ENCODE measurements around the gene CCDC33. TPM values are rescaled to one million over a fixed set of nuclear protein-coding genes. Genes with fewer than 3 reads are reported as not detected.

Gene CCDC33
- total and polyA plus RNA-seq, 12 donors: not detected

- Histone ChIP-seq H3K9me3 (no peaks in the 10 kb centered on the region), H3K36me3 (no peaks in the 10 kb centered on the region), H3K27me3 (no peaks in the 10 kb centered on the region), H3K4me3 (no peak overlapping the region), H3K27ac (no peak overlapping the region), H3K4me1 (peaks cover 8 to 44% (median 28%) of the 10 kb centered on the region in 9 donors)
- peak; percentile 84 to 86 for DNase-seq
- intact Hi-C loops (cut with DNase I): loop anchor here (1.0 to 10.0 kb wide), 9 partner anchors 55 to 385 kb away; no protein-coding TSS in a partner anchor
- TF ChIP-seq, protein P1, sequence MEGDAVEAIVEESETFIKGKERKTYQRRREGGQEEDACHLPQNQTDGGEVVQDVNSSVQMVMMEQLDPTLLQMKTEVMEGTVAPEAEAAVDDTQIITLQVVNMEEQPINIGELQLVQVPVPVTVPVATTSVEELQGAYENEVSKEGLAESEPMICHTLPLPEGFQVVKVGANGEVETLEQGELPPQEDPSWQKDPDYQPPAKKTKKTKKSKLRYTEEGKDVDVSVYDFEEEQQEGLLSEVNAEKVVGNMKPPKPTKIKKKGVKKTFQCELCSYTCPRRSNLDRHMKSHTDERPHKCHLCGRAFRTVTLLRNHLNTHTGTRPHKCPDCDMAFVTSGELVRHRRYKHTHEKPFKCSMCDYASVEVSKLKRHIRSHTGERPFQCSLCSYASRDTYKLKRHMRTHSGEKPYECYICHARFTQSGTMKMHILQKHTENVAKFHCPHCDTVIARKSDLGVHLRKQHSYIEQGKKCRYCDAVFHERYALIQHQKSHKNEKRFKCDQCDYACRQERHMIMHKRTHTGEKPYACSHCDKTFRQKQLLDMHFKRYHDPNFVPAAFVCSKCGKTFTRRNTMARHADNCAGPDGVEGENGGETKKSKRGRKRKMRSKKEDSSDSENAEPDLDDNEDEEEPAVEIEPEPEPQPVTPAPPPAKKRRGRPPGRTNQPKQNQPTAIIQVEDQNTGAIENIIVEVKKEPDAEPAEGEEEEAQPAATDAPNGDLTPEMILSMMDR (IDR thresholded peaks at IDR 0.05): peak; percentile 90 to 98 (median 96)
- 40 to 44% methylated on average over 13 of the region's 13 CpGs for WGBS, 2 donors
- peak; percentile 82 to 91 (median 86) for ATAC-seq
Observed at GRCh38 chr15:74382004-74382816, 146.1 kb downstream of the CCDC33 start.

DNA sequence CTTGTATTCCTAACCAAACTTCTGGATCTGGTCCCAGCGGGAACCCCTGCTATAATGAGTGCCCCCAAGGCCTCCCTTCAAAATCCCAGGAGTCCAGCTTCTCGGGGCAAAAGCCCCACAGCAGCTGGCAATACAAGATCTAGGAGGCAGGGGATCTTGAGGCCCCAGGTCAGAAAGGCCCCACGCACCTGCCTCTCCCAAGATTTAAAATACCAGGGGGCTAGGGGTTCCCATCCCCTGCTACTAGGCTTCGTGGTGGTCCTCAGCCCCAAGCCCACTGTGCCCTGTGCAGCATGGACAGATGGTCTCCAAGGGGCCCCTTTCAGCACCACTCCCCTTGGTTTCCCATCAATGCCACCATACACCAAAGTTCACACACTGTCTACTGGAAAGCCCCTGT lies 147.2 kb downstream of the CCDC33 start:
- DNase-seq: no peak
- H3K27ac ChIP-seq: no peak overlapping the region
- H3K4me3 ChIP-seq: no peak overlapping the region
- WGBS, 2 donors: 93 to 97% methylated on average over 4 of the region's 4 CpGs
- intact Hi-C loops (cut with DNase I): loop anchor here in 6 of 10 donors (2.0 to 10.0 kb wide), 8 partner anchors 54 to 384 kb away; no protein-coding TSS in a partner anchor
- H3K27me3 ChIP-seq: no peaks in the 10 kb centered on the region
- ATAC-seq: no peak
- TF ChIP-seq, protein P1 (IDR thresholded peaks at IDR 0.05): no peak
- no peaks in the 10 kb centered on the region for H3K36me3 ChIP-seq
- peaks cover 8 to 44% (median 28%) of the 10 kb centered on the region in 9 donors for H3K4me1 ChIP-seq
- H3K9me3 ChIP-seq: no peaks in the 10 kb centered on the region

- no peak for ATAC-seq
- intact Hi-C loops (cut with DNase I): loop anchor here in 6 of 10 donors (1.0 to 10.0 kb wide), 9 partner anchors 52 to 383 kb away; no protein-coding TSS in a partner anchor
- Histone ChIP-seq H3K9me3 (no peaks in the 10 kb centered on the region), H3K27me3 (no peaks in the 10 kb centered on the region), H3K4me1 (peaks cover 8 to 38% (median 28%) of the 10 kb centered on the region in 9 donors), H3K27ac (peak overlapping the region in 2 of 10 donors; percentile 81 to 87), H3K36me3 (no peaks in the 10 kb centered on the region), H3K4me3 (no peak overlapping the region)
- TF ChIP-seq, protein P1 (IDR thresholded peaks at IDR 0.05): no peak
- no peak for DNase-seq
- WGBS, 2 donors: 77 to 80% methylated on average over 8 of the region's 8 CpGs
Observed at GRCh38 chr15:74383695-74384565, 147.8 kb downstream of the CCDC33 start.

GRCh38 chr15:74384566-74384880 lies 148.4 kb downstream of the CCDC33 start:
- Histone ChIP-seq H3K9me3 (no peaks in the 10 kb centered on the region), H3K27ac (peak overlapping the region in 2 of 10 donors; percentile 81 to 87), H3K36me3 (no peaks in the 10 kb centered on the region), H3K4me3 (no peak overlapping the region), H3K4me1 (peaks cover 8 to 36% (median 28%) of the 10 kb centered on the region in 9 donors), H3K27me3 (no peaks in the 10 kb centered on the region)
- 44 to 55% methylated on average over 3 of the region's 3 CpGs for WGBS, 2 donors
- DNase-seq (no peak), ATAC-seq (no peak)
- TF ChIP-seq, protein P1 (IDR thresholded peaks at IDR 0.05): no peak
- intact Hi-C loops (cut with DNase I): loop anchor here in 3 of 10 donors (1.0 to 10.0 kb wide), 5 partner anchors 52 to 383 kb away; no protein-coding TSS in a partner anchor

All from heart right ventricle (tissue), 16 donors.